HG02840 (cell line): ENCODE data around the gene LCE1F.

Source experiments
- ATAC-seq: cut with Tn5 transposase; IDR thresholded peaks from one replicate; pipeline ENCODE4 v1.9.1; 2021; ENCODE audit warnings: mild to moderate bottlenecking, moderate library complexity, moderate number of reproducible peaks; ENCODE audit not compliant: unreplicated experiment, low FRiP score

The LCE1F gene

GRCh38 chr1:152774875-152775274 is at the start of gene LCE1F:
Gene LCE1F (plus strand): TSS chr1:152775140. CDS start chr1:152776372, 1,232 bp downstream.
- no peak for ATAC-seq

- ATAC-seq: no peak
Observed at GRCh38 chr1:152725261-152725660, 49.7 kb upstream of the LCE1F start.

- ATAC-seq: no peak
Observed at GRCh38 chr1:152728986-152729385, 46.0 kb upstream of the LCE1F start.

GRCh38 chr1:152735648-152736047 is 39.3 kb upstream of the LCE1F start:
- ATAC-seq: no peak

- ATAC-seq: no peak
Observed at GRCh38 chr1:152737997-152738396, 36.9 kb upstream of the LCE1F start.

GRCh38 chr1:152739841-152740240 is 35.1 kb upstream of the LCE1F start:
- no peak for ATAC-seq

- ATAC-seq: no peak
Observed at GRCh38 chr1:152741656-152742055, 33.3 kb upstream of the LCE1F start.

- ATAC-seq: no peak
Observed at GRCh38 chr1:152743371-152744145, 31.4 kb upstream of the LCE1F start.

GRCh38 chr1:152745289-152745704 is 29.6 kb upstream of the LCE1F start:
- no peak for ATAC-seq

- ATAC-seq: no peak
Observed at GRCh38 chr1:152745765-152746444, 29.0 kb upstream of the LCE1F start.

GRCh38 chr1:152747831-152748230 is 27.1 kb upstream of the LCE1F start:
- no peak for ATAC-seq

GRCh38 chr1:152752225-152752624 is 22.7 kb upstream of the LCE1F start:
- no peak for ATAC-seq

GRCh38 chr1:152753586-152753985 is 21.4 kb upstream of the LCE1F start:
- ATAC-seq: no peak

GRCh38 chr1:152756872-152757271 is 18.1 kb upstream of the LCE1F start:
- ATAC-seq: no peak

GRCh38 chr1:152757747-152758146 is 17.2 kb upstream of the LCE1F start, which contains the start of gene KPRP:
Gene KPRP (plus strand): TSS chr1:152758025. CDS start chr1:152759589, 1,564 bp downstream.
- ATAC-seq: no peak

- ATAC-seq: no peak
Observed at GRCh38 chr1:152758636-152759035, 16.3 kb upstream of the LCE1F start.

GRCh38 chr1:152759453-152760173 is 15.3 kb upstream of the LCE1F start:
- ATAC-seq: no peak

- ATAC-seq: no peak
Observed at GRCh38 chr1:152760551-152761190, 14.3 kb upstream of the LCE1F start.

- no peak for ATAC-seq
Observed at GRCh38 chr1:152761609-152762213, 13.2 kb upstream of the LCE1F start.

GRCh38 chr1:152768847-152769533 is 6.0 kb upstream of the LCE1F start:
- no peak for ATAC-seq
